Esophagus squamous epithelium (tissue), 4 donors: ENCODE data around the gene TTC4.

Experiments
- POLR2A ChIP-seq, 4 donors: fragments of 450-650 bp; IDR thresholded peaks; one replicate each; pipeline ENCODE4 v1.6.1; 2017; ENCODE audit warnings: antibody characterized with exemption in 4 of 4, mild to moderate bottlenecking in 4 of 4, moderate library complexity in 3 of 4
- TF ChIP-seq, protein P1 (sequence below), 6 experiments: fragments of 450-650 bp in 4 of 6; fragments of 200-600 bp in 2 of 6; sonication (generic) in 2 of 6; IDR thresholded peaks; one replicate each; pipeline ENCODE4 v1.5.1; 2016 to 2019; ENCODE audit warnings: antibody characterized with exemption in 6 of 6, mild to moderate bottlenecking in 4 of 6, moderate library complexity in 4 of 6

DNA sequence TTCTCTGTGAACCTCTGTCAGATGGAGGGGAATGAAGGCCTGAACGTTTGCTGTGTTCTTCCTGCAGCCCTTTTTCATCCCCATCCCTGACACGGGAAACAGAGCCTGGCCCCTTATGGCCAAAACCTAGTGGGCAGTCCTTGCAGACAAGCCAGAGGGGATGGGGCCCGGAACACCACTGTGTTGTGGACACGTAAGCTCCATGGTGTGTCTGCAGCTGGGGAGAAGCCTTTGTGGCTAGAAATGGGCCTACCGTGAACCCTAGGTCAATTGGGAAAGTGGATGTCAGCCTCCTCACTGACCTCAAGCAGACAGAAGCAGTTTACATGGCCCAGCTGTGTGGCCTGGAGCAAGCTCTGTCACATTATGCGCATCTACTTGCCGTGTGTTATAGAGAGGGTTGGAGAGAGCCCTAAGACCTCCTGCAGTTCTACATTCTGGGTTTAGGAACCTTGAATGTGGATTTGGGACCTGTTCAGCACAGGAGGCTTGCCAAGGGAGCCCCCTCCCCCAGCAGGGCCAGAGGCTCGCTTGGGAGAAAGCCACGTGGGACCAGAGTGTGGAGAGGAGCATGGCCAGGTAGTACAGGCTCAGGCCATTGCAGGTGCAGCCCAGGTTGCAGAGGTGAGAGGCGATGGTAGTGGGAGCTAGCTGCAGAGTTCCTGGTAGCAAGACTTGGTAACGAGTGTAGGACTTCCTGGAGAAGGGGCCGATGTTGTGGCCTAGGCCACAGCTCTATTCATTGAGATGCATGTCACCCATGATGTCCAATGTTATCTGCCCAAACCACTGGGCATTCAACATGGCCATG lies 28.0 kb downstream of the TTC4 start:
- TF ChIP-seq, protein P1, sequence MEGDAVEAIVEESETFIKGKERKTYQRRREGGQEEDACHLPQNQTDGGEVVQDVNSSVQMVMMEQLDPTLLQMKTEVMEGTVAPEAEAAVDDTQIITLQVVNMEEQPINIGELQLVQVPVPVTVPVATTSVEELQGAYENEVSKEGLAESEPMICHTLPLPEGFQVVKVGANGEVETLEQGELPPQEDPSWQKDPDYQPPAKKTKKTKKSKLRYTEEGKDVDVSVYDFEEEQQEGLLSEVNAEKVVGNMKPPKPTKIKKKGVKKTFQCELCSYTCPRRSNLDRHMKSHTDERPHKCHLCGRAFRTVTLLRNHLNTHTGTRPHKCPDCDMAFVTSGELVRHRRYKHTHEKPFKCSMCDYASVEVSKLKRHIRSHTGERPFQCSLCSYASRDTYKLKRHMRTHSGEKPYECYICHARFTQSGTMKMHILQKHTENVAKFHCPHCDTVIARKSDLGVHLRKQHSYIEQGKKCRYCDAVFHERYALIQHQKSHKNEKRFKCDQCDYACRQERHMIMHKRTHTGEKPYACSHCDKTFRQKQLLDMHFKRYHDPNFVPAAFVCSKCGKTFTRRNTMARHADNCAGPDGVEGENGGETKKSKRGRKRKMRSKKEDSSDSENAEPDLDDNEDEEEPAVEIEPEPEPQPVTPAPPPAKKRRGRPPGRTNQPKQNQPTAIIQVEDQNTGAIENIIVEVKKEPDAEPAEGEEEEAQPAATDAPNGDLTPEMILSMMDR (IDR thresholded peaks at IDR 0.05): no peak
- TF ChIP-seq POLR2A (IDR thresholded peaks at IDR 0.05): no peak
